Activated T-helper 17 cell treated with anti-CD3 and anti-CD28 coated beads, Interleukin-2, amount 50 U/mL, for 72 hours (primary cell): ENCODE data around the gene PSTK. TPM values are rescaled to one million over a fixed set of nuclear protein-coding genes. Genes with fewer than 3 reads are reported as not detected.

Experiments used
- ATAC-seq: fragments of 150-1000 bp; cut with Tn5 transposase; replicated peaks from 2 replicates; pipeline ENCODE4 v1.10.0; 2021; ENCODE audit warnings: mild to moderate bottlenecking, moderate library complexity
- H3K27ac Mint-ChIP-seq: one replicate; pipeline ENCODE4 v1.8.0; 2022; ENCODE audit warnings: mixed read lengths
- H3K27me3 Mint-ChIP-seq: one replicate; pipeline ENCODE4 v1.8.0; 2022; ENCODE audit warnings: mixed read lengths
- H3K36me3 Mint-ChIP-seq: one replicate; pipeline ENCODE4 v1.8.0; 2022; ENCODE audit warnings: low read depth, mild to moderate bottlenecking, mixed read lengths
- H3K4me1 Mint-ChIP-seq: one replicate; pipeline ENCODE4 v1.8.0; 2022; ENCODE audit warnings: mixed read lengths
- H3K4me3 Mint-ChIP-seq: one replicate; pipeline ENCODE4 v1.8.0; 2022; ENCODE audit warnings: mild to moderate bottlenecking, mixed read lengths
- H3K9me3 Mint-ChIP-seq: one replicate; pipeline ENCODE4 v1.8.0; 2022; ENCODE audit warnings: mixed read lengths
- total RNA-seq, 2 donors: library from RNA; stranded (reverse); gene quantifications; one replicate each; pipeline ENCODE4 v1.2.3, GENCODE V29; 2022

Gene PSTK, protein sequence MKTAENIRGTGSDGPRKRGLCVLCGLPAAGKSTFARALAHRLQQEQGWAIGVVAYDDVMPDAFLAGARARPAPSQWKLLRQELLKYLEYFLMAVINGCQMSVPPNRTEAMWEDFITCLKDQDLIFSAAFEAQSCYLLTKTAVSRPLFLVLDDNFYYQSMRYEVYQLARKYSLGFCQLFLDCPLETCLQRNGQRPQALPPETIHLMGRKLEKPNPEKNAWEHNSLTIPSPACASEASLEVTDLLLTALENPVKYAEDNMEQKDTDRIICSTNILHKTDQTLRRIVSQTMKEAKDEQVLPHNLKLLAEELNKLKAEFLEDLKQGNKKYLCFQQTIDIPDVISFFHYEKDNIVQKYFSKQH
- total RNA-seq = 1 to 10 TPM; 2.8 to 5.0 TPM

DNA sequence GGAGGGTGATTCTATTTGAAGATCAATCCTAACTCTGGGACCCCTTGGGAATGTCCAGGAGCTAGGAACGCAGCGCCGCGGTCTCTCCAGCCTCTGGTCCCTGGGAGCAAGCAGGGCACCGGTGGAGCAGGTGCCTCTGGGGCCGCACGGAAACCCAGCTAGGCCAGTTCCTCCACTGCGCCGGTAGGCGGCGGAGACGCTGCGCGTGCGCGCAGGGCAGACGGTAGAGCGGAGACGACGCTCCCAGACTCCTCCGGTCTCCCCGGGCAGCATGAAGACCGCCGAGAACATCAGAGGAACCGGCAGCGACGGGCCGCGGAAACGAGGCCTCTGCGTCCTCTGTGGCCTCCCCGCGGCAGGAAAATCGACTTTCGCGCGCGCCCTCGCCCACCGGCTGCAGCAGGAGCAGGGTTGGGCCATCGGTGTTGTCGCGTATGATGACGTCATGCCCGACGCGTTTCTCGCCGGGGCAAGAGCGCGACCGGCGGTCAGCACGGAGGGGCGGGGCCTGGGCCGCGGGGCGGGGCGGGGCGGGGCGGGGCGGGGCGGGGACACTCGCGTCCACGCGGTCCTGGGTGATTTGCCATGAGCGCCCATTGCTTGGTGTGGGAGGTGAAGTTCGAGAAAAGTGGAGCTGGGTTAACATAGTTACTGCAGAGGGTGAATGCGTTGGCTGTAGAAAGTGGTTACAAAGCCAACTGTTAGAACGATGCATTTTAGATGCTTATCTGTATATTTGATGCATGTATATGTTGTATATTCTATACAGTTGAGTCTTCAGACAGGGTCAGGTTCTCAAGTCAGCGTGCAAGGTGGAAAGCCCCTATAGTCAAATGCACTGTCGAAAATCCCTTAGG, at the start of gene PSTK:
TSS of gene PSTK (plus strand) at position 193 of the 857 bp plus-strand sequence. CDS start at position 272, 79 bp downstream.
- Mint-ChIP-seq H3K36me3 (peaks cover 18% of the 10 kb centered on the region), H3K9me3 (no peaks in the 10 kb centered on the region), H3K27me3 (no peaks in the 10 kb centered on the region), H3K27ac (peak within 1 kb of the TSS; percentile 93), H3K4me3 (peak within 1 kb of the TSS; percentile 90), H3K4me1 (peaks cover 16% of the 10 kb centered on the region)
- peak; percentile 98 for ATAC-seq

DNA sequence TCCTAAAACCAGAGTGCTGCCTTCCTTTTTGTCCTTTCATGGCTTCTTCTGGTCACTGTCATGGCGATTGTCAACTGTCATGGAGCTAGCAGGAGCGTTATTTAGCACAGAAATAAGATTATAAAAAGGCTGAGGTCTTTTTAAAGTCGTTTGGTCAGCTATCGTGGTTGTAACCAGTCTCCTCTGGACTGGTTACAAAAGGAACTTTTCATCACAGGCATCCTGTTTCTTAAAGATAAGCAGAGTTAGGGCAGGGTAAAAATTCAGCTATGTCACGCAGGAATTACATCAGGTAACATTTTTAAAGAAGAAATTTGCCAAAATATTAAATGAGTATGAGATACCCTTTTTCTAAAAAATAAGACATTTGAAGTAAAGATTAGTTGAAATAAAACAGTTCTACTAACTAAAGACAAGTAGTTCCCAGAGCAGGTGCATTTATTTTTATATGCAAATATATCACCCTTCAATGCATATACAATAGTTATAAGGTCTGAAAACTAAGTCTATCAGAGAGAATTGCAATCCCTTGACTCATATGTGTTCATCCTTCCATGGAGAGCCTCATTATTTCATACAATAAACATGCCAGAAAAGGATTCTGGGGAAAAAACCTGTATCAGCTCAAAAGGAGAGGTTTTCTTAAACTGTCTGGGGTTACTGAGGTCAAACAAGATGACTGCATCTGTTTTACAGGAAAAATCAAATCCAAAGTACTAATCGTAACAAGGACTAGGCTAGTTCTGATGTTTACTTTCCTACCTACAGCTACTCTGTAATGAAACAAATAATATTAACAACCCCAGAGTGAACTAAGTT, 48.9 kb upstream of the PSTK start:
- Mint-ChIP-seq H3K27ac (no peak overlapping the region), H3K27me3 (no peaks in the 10 kb centered on the region), H3K4me1 (no peaks in the 10 kb centered on the region), H3K4me3 (no peak overlapping the region), H3K9me3 (no peaks in the 10 kb centered on the region), H3K36me3 (peaks cover 26% of the 10 kb centered on the region)
- ATAC-seq = no peak

DNA sequence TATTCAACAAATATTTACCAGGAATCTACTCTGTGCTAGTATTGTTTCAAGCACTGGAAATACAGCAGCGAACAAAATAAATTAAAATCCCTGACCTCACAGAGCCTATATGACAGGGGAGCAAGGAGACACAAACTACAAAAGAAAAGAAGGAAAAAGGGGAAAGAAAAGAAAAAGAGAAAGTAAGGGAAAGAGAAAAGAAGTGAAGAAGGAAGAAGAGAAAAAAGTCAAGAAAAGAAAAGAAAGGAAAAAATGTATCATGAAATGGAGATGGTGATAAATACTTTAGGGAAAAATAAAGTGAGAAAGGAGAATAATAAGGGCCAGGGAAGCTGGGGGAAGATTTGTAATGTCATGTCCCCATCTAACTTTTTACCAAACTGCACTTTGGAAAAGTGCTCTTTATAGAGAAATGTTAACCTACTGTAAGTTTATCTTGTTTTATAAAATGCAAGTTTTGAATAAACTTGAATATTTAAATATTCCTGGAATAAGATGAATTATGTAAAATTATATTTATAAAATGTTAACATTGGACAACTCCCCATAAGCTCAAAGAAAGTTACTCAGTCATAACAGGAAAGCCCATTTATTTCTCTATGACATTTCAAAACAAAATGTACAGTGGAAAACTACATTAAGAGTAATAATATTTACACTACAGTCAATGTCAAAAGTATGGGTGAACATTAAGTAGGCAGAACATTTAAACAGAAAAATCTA, 40.9 kb upstream of the PSTK start:
- no peak for ATAC-seq
- Mint-ChIP-seq H3K4me1 (no peaks in the 10 kb centered on the region), H3K9me3 (no peaks in the 10 kb centered on the region), H3K27ac (no peak overlapping the region), H3K27me3 (no peaks in the 10 kb centered on the region), H3K36me3 (peaks cover 60% of the 10 kb centered on the region), H3K4me3 (no peak overlapping the region)

DNA sequence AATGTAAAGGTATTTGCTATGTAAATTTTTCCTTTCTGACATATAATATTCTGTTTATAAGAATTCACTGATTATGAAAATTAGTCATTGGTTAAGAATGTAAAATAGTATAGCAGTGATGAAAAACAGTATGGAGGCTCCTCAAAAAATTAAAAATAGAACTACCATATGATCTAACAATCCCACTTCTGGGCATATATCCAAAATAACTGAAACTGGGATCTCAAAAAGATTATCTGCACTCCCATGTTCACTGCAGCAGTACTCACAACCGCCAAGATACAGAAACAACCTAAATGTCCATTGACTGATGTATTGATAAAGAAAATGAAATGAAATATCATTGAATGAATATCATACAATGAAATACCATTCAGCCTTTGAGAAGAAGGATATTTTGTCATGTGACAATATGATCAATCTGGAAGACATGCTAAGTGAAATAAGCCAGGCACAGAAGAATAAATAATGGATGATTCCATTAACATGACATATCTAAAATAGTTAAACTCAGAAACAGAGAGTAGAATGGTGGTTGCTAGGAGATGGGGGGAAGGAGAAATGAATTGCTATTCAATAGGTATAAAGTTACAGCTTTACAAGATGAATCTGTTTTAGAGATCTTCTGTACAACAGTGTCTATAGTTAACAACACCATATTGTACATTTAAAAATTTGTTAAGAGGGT, 40.2 kb upstream of the PSTK start:
- Mint-ChIP-seq H3K9me3 (no peaks in the 10 kb centered on the region), H3K4me3 (no peak overlapping the region), H3K27ac (no peak overlapping the region), H3K36me3 (peaks cover 55% of the 10 kb centered on the region), H3K27me3 (no peaks in the 10 kb centered on the region), H3K4me1 (no peaks in the 10 kb centered on the region)
- no peak for ATAC-seq

- H3K27me3 Mint-ChIP-seq = no peaks in the 10 kb centered on the region
- peaks cover 18% of the 10 kb centered on the region for H3K4me1 Mint-ChIP-seq
- H3K9me3 Mint-ChIP-seq = no peaks in the 10 kb centered on the region
- H3K4me3 Mint-ChIP-seq = no peak overlapping the region
- no peak for ATAC-seq
- H3K27ac Mint-ChIP-seq = no peak overlapping the region
- H3K36me3 Mint-ChIP-seq = peaks cover 66% of the 10 kb centered on the region
Measured at GRCh38 chr10:122949296-122949695, 30.9 kb upstream of the PSTK start.

- H3K4me3 Mint-ChIP-seq = peak within 1 kb of the TSS; percentile 84
- H3K4me1 Mint-ChIP-seq = peaks cover 19% of the 10 kb centered on the region
- H3K9me3 Mint-ChIP-seq = no peaks in the 10 kb centered on the region
- H3K36me3 Mint-ChIP-seq = peaks cover 39% of the 10 kb centered on the region
- peak within 1 kb of the TSS; percentile 91 for H3K27ac Mint-ChIP-seq
- ATAC-seq = peak; percentile 98
- no peaks in the 10 kb centered on the region for H3K27me3 Mint-ChIP-seq
Measured at GRCh38 chr10:122953902-122954730, 26.1 kb upstream of the PSTK start, which contains the start of gene C10orf88. C10orf88 (minus strand) TSS chr10:122954227; CDS start chr10:122954178, 49 bp downstream.

- Mint-ChIP-seq H3K4me3 (peak overlapping the region; percentile 84), H3K36me3 (peaks cover 33% of the 10 kb centered on the region), H3K27ac (no peak overlapping the region), H3K4me1 (peaks cover 19% of the 10 kb centered on the region), H3K27me3 (no peaks in the 10 kb centered on the region), H3K9me3 (no peaks in the 10 kb centered on the region)
- no peak for ATAC-seq
Measured at GRCh38 chr10:122954731-122955050, 25.5 kb upstream of the PSTK start.

DNA sequence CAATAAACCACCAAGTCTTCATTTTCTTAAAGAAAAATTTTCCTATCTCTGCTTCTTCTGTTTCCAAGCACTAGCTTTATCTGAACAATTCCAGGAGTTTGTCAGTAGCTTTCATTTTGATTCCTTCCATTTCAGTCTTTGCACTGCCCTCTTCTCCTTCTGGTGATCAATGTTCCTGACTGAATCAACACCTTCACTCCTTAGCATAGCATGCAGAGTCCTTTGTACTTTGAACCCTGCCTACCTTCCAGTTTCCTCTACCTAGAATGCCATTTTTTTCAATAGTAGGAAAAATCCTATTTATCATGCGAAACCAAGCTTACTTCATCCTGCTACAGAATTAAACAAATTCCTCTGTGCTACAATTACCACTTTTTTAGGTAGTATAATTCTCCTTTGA, 24.3 kb upstream of the PSTK start:
- no peaks in the 10 kb centered on the region for H3K9me3 Mint-ChIP-seq
- H3K4me1 Mint-ChIP-seq = peaks cover 19% of the 10 kb centered on the region
- H3K27me3 Mint-ChIP-seq = no peaks in the 10 kb centered on the region
- no peak overlapping the region for H3K27ac Mint-ChIP-seq
- H3K36me3 Mint-ChIP-seq = peaks cover 25% of the 10 kb centered on the region
- no peak overlapping the region for H3K4me3 Mint-ChIP-seq
- ATAC-seq = no peak

DNA sequence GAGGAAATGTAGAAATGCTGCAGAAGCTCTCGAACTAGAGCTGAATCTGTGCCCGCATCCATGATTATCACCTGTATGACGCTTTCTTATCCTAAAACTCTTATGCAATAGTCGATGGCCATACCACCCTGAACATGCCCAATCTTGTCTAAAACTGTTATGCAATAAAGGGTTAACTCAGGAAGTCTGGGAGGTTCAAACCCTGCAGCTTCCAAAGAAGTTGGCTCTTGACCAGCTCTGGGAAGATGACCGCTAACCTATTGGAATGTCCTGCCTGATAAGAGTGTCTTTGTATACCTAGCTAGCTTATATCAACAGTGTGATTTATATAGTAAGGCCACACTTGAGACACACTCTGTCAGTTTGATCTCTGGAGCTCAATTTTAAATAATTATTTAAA, 22.7 kb upstream of the PSTK start:
- Mint-ChIP-seq H3K27me3 (peaks cover 3% of the 10 kb centered on the region), H3K9me3 (no peaks in the 10 kb centered on the region), H3K4me3 (no peak overlapping the region), H3K4me1 (peaks cover 14% of the 10 kb centered on the region), H3K27ac (no peak overlapping the region), H3K36me3 (peaks cover 17% of the 10 kb centered on the region)
- no peak for ATAC-seq

DNA sequence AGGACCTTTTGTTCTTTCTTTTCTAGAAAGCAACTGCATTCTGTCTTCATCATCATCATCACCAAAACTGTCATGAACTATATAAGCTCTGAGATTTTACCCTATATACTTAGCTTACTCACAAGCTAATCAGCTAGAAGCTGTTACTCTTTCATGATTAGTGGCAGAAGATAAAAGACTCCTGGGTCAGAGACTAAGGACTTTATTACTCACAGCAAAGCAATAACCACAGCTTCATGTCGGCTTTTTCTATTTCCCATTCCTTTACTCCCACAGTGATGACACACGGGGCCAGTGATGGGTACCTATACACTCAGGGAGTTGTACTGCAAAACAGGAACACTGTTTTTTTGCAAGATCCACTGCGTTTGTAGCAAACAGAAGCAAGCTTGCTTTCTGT, 17.8 kb upstream of the PSTK start:
- H3K9me3 Mint-ChIP-seq = peaks cover 7% of the 10 kb centered on the region
- H3K36me3 Mint-ChIP-seq = no peaks in the 10 kb centered on the region
- H3K4me3 Mint-ChIP-seq = no peak overlapping the region
- peak; percentile 80 for ATAC-seq
- peaks cover 10% of the 10 kb centered on the region for H3K27me3 Mint-ChIP-seq
- no peaks in the 10 kb centered on the region for H3K4me1 Mint-ChIP-seq
- H3K27ac Mint-ChIP-seq = no peak overlapping the region

- Mint-ChIP-seq H3K27me3 (peaks cover 19% of the 10 kb centered on the region), H3K9me3 (peaks cover 14% of the 10 kb centered on the region), H3K36me3 (no peaks in the 10 kb centered on the region), H3K4me1 (no peaks in the 10 kb centered on the region), H3K4me3 (no peak overlapping the region), H3K27ac (no peak overlapping the region)
- ATAC-seq = no peak
Measured at GRCh38 chr10:122966879-122967278, 13.3 kb upstream of the PSTK start.

- H3K4me3 Mint-ChIP-seq = no peak overlapping the region
- H3K4me1 Mint-ChIP-seq = no peaks in the 10 kb centered on the region
- H3K27ac Mint-ChIP-seq = no peak overlapping the region
Measured at GRCh38 chr10:122968698-122969097, 11.5 kb upstream of the PSTK start.

GRCh38 chr10:122974023-122974422, 6.2 kb upstream of the PSTK start:
- H3K4me1 Mint-ChIP-seq = no peaks in the 10 kb centered on the region
- H3K27me3 Mint-ChIP-seq = peaks cover 5% of the 10 kb centered on the region
- no peak overlapping the region for H3K4me3 Mint-ChIP-seq
- ATAC-seq = no peak
- H3K36me3 Mint-ChIP-seq = no peaks in the 10 kb centered on the region
- H3K27ac Mint-ChIP-seq = no peak overlapping the region
- H3K9me3 Mint-ChIP-seq = peaks cover 3% of the 10 kb centered on the region

More at GRCh38 chr10:122968698-122969097, 11.5 kb upstream of the PSTK start:
- Mint-ChIP-seq H3K36me3 (no peaks in the 10 kb centered on the region), H3K27me3 (peaks cover 16% of the 10 kb centered on the region), H3K9me3 (peaks cover 14% of the 10 kb centered on the region)
- ATAC-seq = no peak
